ENCODE measurements around the gene NFU1.
A peak's percentile ranks its signal among the peaks of the same experiment; 100 is the strongest.
"Not testable (repeated sequence)": the region's sequence is repeated elsewhere in the genome, so short reads cannot be mapped to it uniquely, and the experiment has no call there.

NFU1 gene

GRCh38 chr2:69449906-69450305 lies 12.7 kb upstream of the NFU1 start:
- DNase-seq: no peak

- not testable (repeated sequence) for DNase-seq
Measured at GRCh38 chr2:69443673-69444072, 6.4 kb upstream of the NFU1 start.

- not testable (repeated sequence) for DNase-seq
Measured at GRCh38 chr2:69439499-69439898, 2.3 kb upstream of the NFU1 start.

- DNase-seq: no peak
Measured at GRCh38 chr2:69438580-69438979, 1.3 kb upstream of the NFU1 start.

- DNase-seq: no peak
Measured at GRCh38 chr2:69437751-69438154, 518 bp upstream of the NFU1 start.

- DNase-seq: no peak
Measured at GRCh38 chr2:69436596-69436937, 668 bp downstream of the NFU1 start.

GRCh38 chr2:69434753-69435152 lies 2.5 kb downstream of the NFU1 start:
- DNase-seq: no peak

- DNase-seq: no peak
Measured at GRCh38 chr2:69429491-69430183, 7.6 kb downstream of the NFU1 start.

- no peak for DNase-seq
Measured at GRCh38 chr2:69428981-69429380, 8.3 kb downstream of the NFU1 start.

GRCh38 chr2:69424419-69424818 lies 12.8 kb downstream of the NFU1 start:
- DNase-seq: no peak

- no peak for DNase-seq
Measured at GRCh38 chr2:69422198-69422597, 15.0 kb downstream of the NFU1 start.

- DNase-seq: not testable (repeated sequence)
Measured at GRCh38 chr2:69419111-69419510, 18.1 kb downstream of the NFU1 start.

GRCh38 chr2:69416147-69416546 lies 21.1 kb downstream of the NFU1 start:
- no peak for DNase-seq

- no peak for DNase-seq
Measured at GRCh38 chr2:69411120-69411519, 26.1 kb downstream of the NFU1 start.

- DNase-seq: no peak
Measured at GRCh38 chr2:69405306-69405705, 31.9 kb downstream of the NFU1 start.

GRCh38 chr2:69400121-69400520 lies 37.1 kb downstream of the NFU1 start:
- DNase-seq: no peak

GRCh38 chr2:69397234-69397633 lies 40.0 kb downstream of the NFU1 start:
- no peak for DNase-seq

GRCh38 chr2:69395866-69396265 lies 41.4 kb downstream of the NFU1 start:
- DNase-seq: no peak

GRCh38 chr2:69393963-69394362 lies 43.3 kb downstream of the NFU1 start:
- no peak for DNase-seq

- DNase-seq: no peak
Measured at GRCh38 chr2:69390471-69390870, 46.8 kb downstream of the NFU1 start.

- DNase-seq: no peak
Measured at GRCh38 chr2:69390001-69390400, 47.2 kb downstream of the NFU1 start.

GRCh38 chr2:69389271-69389670 lies 48.0 kb downstream of the NFU1 start:
- no peak for DNase-seq

GRCh38 chr2:69387770-69388481 lies 49.3 kb downstream of the NFU1 start:
- no peak for DNase-seq

GRCh38 chr2:69386789-69387734 lies 50.2 kb downstream of the NFU1 start, which contains the start of gene GFPT1:
TSS of gene GFPT1 (minus strand) at chr2:69387227. CDS start at chr2:69387071, 156 bp downstream.
- DNase-seq: peak; percentile 95 to 97

Measured in activated T-cell treated with anti-CD3 and anti-CD28 coated beads, Interleukin-2, amount 50 U/mL, for 48 hours (primary cell).